ENCODE measurements around the gene MSMB.
"Not testable (repeated sequence)": the region's sequence is repeated elsewhere in the genome, so short reads cannot be mapped to it uniquely, and the experiment has no call there.

The MSMB gene

GRCh38 chr10:46046261-46046660, at the start of gene MSMB:
TSS of gene MSMB (minus strand) at chr10:46046269. CDS start at chr10:46046237, 32 bp downstream.
- H3K27me3 ChIP-seq (ENCODE audit: control insufficient read depth, insufficient read depth, low read length): no peaks in the 10 kb centered on the region
- no peak within 1 kb of the TSS for H3K27ac ChIP-seq (ENCODE audit: low read length)
- H3K36me3 ChIP-seq (ENCODE audit: control insufficient read depth, low read depth, low read length): no peaks in the 10 kb centered on the region
- no peak within 1 kb of the TSS for H3K4me3 ChIP-seq (ENCODE audit: low read length)
- no peaks in the 10 kb centered on the region for H3K9me3 ChIP-seq (ENCODE audit: control insufficient read depth, low read depth, low read length)
- H3K4me1 ChIP-seq (ENCODE audit: control insufficient read depth, low read depth, low read length): peaks cover 3% of the 10 kb centered on the region
- H3K9ac ChIP-seq (ENCODE audit: low read length): no peak within 1 kb of the TSS

- Histone ChIP-seq H3K9me3 (ENCODE audit: control insufficient read depth, low read depth, low read length) (no peaks in the 10 kb centered on the region), H3K4me3 (ENCODE audit: low read length) (no peak overlapping the region), H3K4me1 (ENCODE audit: control insufficient read depth, low read depth, low read length) (no peaks in the 10 kb centered on the region), H3K27me3 (ENCODE audit: control insufficient read depth, insufficient read depth, low read length) (no peaks in the 10 kb centered on the region), H3K9ac (ENCODE audit: low read length) (no peak overlapping the region), H3K36me3 (ENCODE audit: control insufficient read depth, low read depth, low read length) (no peaks in the 10 kb centered on the region), H3K27ac (ENCODE audit: low read length) (no peak overlapping the region)
These were observed 49.1 kb upstream of the MSMB start for GRCh38 chr10:46094931-46095750.

GRCh38 chr10:46094197-46094500, 48.1 kb upstream of the MSMB start:
- Histone ChIP-seq H3K36me3 (ENCODE audit: control insufficient read depth, low read depth, low read length) (no peaks in the 10 kb centered on the region), H3K9ac (ENCODE audit: low read length) (no peak overlapping the region), H3K4me3 (ENCODE audit: low read length) (no peak overlapping the region), H3K27ac (ENCODE audit: low read length) (no peak overlapping the region), H3K4me1 (ENCODE audit: control insufficient read depth, low read depth, low read length) (no peaks in the 10 kb centered on the region), H3K9me3 (ENCODE audit: control insufficient read depth, low read depth, low read length) (no peaks in the 10 kb centered on the region), H3K27me3 (ENCODE audit: control insufficient read depth, insufficient read depth, low read length) (no peaks in the 10 kb centered on the region)

- not testable (repeated sequence) for H3K9ac ChIP-seq (ENCODE audit: low read length); H3K4me3 ChIP-seq (ENCODE audit: low read length)
These were observed 47.5 kb upstream of the MSMB start for GRCh38 chr10:46093316-46094196.

GRCh38 chr10:46092524-46093081, 46.5 kb upstream of the MSMB start:
- H3K36me3 ChIP-seq (ENCODE audit: control insufficient read depth, low read depth, low read length): no peaks in the 10 kb centered on the region
- H3K27ac ChIP-seq (ENCODE audit: low read length): no peak overlapping the region
- H3K27me3 ChIP-seq (ENCODE audit: control insufficient read depth, insufficient read depth, low read length): no peaks in the 10 kb centered on the region
- H3K9ac ChIP-seq (ENCODE audit: low read length): no peak overlapping the region
- no peaks in the 10 kb centered on the region for H3K4me1 ChIP-seq (ENCODE audit: control insufficient read depth, low read depth, low read length)
- no peak overlapping the region for H3K4me3 ChIP-seq (ENCODE audit: low read length)
- no peaks in the 10 kb centered on the region for H3K9me3 ChIP-seq (ENCODE audit: control insufficient read depth, low read depth, low read length)

More at GRCh38 chr10:46093316-46094196, 47.5 kb upstream of the MSMB start:
- H3K27me3 ChIP-seq (ENCODE audit: control insufficient read depth, insufficient read depth, low read length); H3K9me3 ChIP-seq (ENCODE audit: control insufficient read depth, low read depth, low read length); H3K36me3 ChIP-seq (ENCODE audit: control insufficient read depth, low read depth, low read length); H3K27ac ChIP-seq (ENCODE audit: low read length); H3K4me1 ChIP-seq (ENCODE audit: control insufficient read depth, low read depth, low read length): not testable (repeated sequence)

- H3K27me3 ChIP-seq (ENCODE audit: control insufficient read depth, insufficient read depth, low read length): no peaks in the 10 kb centered on the region
- H3K36me3 ChIP-seq (ENCODE audit: control insufficient read depth, low read depth, low read length): no peaks in the 10 kb centered on the region
- H3K9me3 ChIP-seq (ENCODE audit: control insufficient read depth, low read depth, low read length): no peaks in the 10 kb centered on the region
- H3K4me3 ChIP-seq (ENCODE audit: low read length): no peak overlapping the region
- H3K9ac ChIP-seq (ENCODE audit: low read length): no peak overlapping the region
- H3K27ac ChIP-seq (ENCODE audit: low read length): no peak overlapping the region
- no peaks in the 10 kb centered on the region for H3K4me1 ChIP-seq (ENCODE audit: control insufficient read depth, low read depth, low read length)
These were observed 45.9 kb upstream of the MSMB start for GRCh38 chr10:46091828-46092523.

GRCh38 chr10:46091080-46091827, 45.2 kb upstream of the MSMB start:
- Histone ChIP-seq H3K9me3 (ENCODE audit: control insufficient read depth, low read depth, low read length) (no peaks in the 10 kb centered on the region), H3K36me3 (ENCODE audit: control insufficient read depth, low read depth, low read length) (no peaks in the 10 kb centered on the region), H3K27ac (ENCODE audit: low read length) (no peak overlapping the region), H3K27me3 (ENCODE audit: control insufficient read depth, insufficient read depth, low read length) (no peaks in the 10 kb centered on the region), H3K9ac (ENCODE audit: low read length) (no peak overlapping the region), H3K4me3 (ENCODE audit: low read length) (no peak overlapping the region), H3K4me1 (ENCODE audit: control insufficient read depth, low read depth, low read length) (no peaks in the 10 kb centered on the region)

GRCh38 chr10:46090258-46090812, 44.3 kb upstream of the MSMB start:
- no peaks in the 10 kb centered on the region for H3K36me3 ChIP-seq (ENCODE audit: control insufficient read depth, low read depth, low read length)
- H3K27ac ChIP-seq (ENCODE audit: low read length): no peak overlapping the region
- H3K27me3 ChIP-seq (ENCODE audit: control insufficient read depth, insufficient read depth, low read length): no peaks in the 10 kb centered on the region
- H3K9ac ChIP-seq (ENCODE audit: low read length): no peak overlapping the region
- H3K4me1 ChIP-seq (ENCODE audit: control insufficient read depth, low read depth, low read length): no peaks in the 10 kb centered on the region
- no peaks in the 10 kb centered on the region for H3K9me3 ChIP-seq (ENCODE audit: control insufficient read depth, low read depth, low read length)
- H3K4me3 ChIP-seq (ENCODE audit: low read length): no peak overlapping the region

GRCh38 chr10:46087381-46087780, 41.3 kb upstream of the MSMB start:
- H3K27ac ChIP-seq (ENCODE audit: low read length); H3K27me3 ChIP-seq (ENCODE audit: control insufficient read depth, insufficient read depth, low read length); H3K4me1 ChIP-seq (ENCODE audit: control insufficient read depth, low read depth, low read length); H3K4me3 ChIP-seq (ENCODE audit: low read length); H3K9me3 ChIP-seq (ENCODE audit: control insufficient read depth, low read depth, low read length); H3K36me3 ChIP-seq (ENCODE audit: control insufficient read depth, low read depth, low read length); H3K9ac ChIP-seq (ENCODE audit: low read length): not testable (repeated sequence)

GRCh38 chr10:46084321-46085165, 38.5 kb upstream of the MSMB start:
- Histone ChIP-seq H3K9ac (ENCODE audit: low read length) (no peak overlapping the region), H3K4me1 (ENCODE audit: control insufficient read depth, low read depth, low read length) (no peaks in the 10 kb centered on the region), H3K4me3 (ENCODE audit: low read length) (no peak overlapping the region), H3K36me3 (ENCODE audit: control insufficient read depth, low read depth, low read length) (no peaks in the 10 kb centered on the region), H3K27ac (ENCODE audit: low read length) (no peak overlapping the region), H3K9me3 (ENCODE audit: control insufficient read depth, low read depth, low read length) (no peaks in the 10 kb centered on the region), H3K27me3 (ENCODE audit: control insufficient read depth, insufficient read depth, low read length) (no peaks in the 10 kb centered on the region)
